ENCODE data around the gene NSD1.
"Not testable (repeated sequence)": the region's sequence is repeated elsewhere in the genome, so short reads cannot be mapped to it uniquely, and the experiment has no call there.

NSD1 gene

DNA sequence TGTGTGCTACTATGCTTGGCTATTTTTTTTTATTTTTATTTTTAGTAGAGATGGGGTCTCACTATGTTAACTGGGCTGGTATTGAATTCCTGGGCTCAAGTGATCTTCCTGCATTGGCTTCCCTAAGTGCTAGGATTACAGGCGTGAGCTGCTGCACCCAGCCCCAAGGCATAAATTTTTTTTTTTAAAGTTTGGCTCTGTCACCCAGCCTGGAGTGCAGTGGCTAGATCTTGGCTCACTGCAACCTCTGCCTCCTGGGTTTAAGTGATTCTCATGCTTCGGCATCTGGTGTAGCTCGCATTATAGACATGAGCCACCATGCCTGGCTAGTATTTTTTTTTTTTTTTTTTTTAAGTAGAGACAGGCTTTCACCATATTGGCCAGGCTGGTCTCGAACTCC, 99.6 kb downstream of the NSD1 start:
- Histone ChIP-seq H3K36me3 (peaks cover 40 to 85% (median 64%) of the 10 kb centered on the region in 11 experiments), H3K27me3 (no peaks in the 10 kb centered on the region)

DNA sequence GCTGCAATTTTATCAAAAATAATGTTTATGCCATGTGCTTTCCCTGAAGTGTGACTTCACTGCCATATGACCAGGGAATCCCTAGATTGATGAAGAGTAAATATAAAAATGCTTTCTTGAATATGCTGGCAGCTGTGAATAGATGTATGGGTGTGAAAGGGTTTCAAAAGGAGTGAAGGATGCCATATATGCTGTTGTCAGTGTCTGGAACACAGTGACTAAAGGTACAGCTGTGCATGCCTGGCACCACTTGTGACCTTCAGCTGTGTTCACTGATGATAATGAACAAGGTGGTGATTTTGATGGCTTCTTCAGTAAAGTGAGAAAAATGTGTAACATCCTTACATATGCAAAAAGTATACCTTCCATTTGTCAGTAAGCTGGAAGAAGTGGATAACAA, 100.2 kb downstream of the NSD1 start:
- Histone ChIP-seq H3K9me3 (replicated peaks in 1 of 11) (no peaks in the 10 kb centered on the region), H3K4me1 (peaks cover 0 to 10% (median 8%) of the 10 kb centered on the region in 10 experiments; a peak in 10 of 20 replicates), H3K9ac (no peak overlapping the region), H4K20me1 (peaks cover 20 to 74% (median 53%) of the 10 kb centered on the region in 11 experiments; a peak in 18 of 22 replicates), H3K27me3 (no peaks in the 10 kb centered on the region), H3K27ac (no peak overlapping the region), H3K36me3 (peaks cover 46 to 87% (median 68%) of the 10 kb centered on the region in 11 experiments), H3K4me3 (no peak overlapping the region), H3K4me2 (no peak overlapping the region)
- no peak for TF ChIP-seq Cebpa-rat (IDR thresholded peaks at IDR 0.05)

More for the DNA sequence above, 99.6 kb downstream of the NSD1 start:
- Histone ChIP-seq H3K4me2 (no peak overlapping the region), H3K9me3 (replicated peaks in 1 of 11) (no peaks in the 10 kb centered on the region), H3K4me1 (peaks cover 0 to 10% (median 8%) of the 10 kb centered on the region in 10 experiments; a peak in 10 of 20 replicates), H3K27ac (no peak overlapping the region), H3K4me3 (no peak overlapping the region), H4K20me1 (peaks cover 19 to 80% (median 53%) of the 10 kb centered on the region in 11 experiments; a peak in 19 of 22 replicates), H3K9ac (no peak overlapping the region)
- TF ChIP-seq Cebpa-rat (IDR thresholded peaks at IDR 0.05), result no peak

DNA sequence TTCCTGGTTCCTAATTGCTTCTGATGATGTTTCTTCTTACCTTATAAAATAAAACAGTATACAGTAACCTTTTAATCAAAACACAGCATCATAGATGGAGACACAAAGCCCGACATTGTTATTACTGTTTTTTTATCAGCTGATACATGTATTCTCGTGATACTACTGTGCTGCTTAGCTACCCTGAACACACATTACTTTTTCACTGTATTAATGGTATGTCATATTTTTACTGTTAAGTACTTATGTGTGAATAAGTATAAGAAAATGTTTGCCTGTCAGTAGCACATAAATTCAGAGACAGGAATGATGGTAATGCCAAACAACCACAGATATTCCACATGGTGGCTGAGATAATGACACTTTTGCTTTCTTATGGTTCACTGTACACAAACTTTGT, 101.3 kb downstream of the NSD1 start:
- peaks cover 20 to 64% (median 47%) of the 10 kb centered on the region in 11 experiments; a peak in 18 of 22 replicates for H4K20me1 ChIP-seq
- H3K4me3 ChIP-seq, result no peak overlapping the region
- H3K4me1 ChIP-seq, result peaks cover 0 to 10% (median 8%) of the 10 kb centered on the region in 10 experiments; a peak in 10 of 20 replicates
- TF ChIP-seq Cebpa-rat (IDR thresholded peaks at IDR 0.05), result no peak
- no peak overlapping the region for H3K4me2 ChIP-seq
- no peak overlapping the region for H3K27ac ChIP-seq
- H3K9ac ChIP-seq, result no peak overlapping the region
- H3K9me3 ChIP-seq (replicated peaks in 1 of 11), result no peaks in the 10 kb centered on the region
- no peaks in the 10 kb centered on the region for H3K27me3 ChIP-seq
- H3K36me3 ChIP-seq, result peaks cover 51 to 90% (median 73%) of the 10 kb centered on the region in 11 experiments

DNA sequence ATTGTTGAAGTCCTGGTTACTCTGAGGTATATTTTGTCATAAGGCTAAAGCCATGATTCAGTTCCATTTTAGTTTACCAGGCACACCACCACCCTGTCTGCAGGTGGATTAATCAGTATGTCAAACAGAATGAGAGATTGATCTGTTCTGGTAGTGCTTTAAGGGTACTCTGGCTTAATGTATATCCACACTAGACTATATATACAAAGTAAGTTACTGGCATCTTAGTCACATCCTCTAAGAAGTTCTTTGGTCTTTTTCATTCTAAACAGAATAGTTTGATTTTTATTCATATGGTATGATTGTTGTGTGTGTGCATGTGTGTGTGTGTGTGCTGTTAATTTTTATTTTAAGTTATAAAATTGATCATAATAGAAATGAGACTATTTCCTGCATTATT, 108.2 kb downstream of the NSD1 start:
- peaks cover 0 to 16% (median 3%) of the 10 kb centered on the region in 11 experiments; a peak in 7 of 22 replicates for H4K20me1 ChIP-seq
- peaks cover 89 to 100% (median 99%) of the 10 kb centered on the region in 11 experiments for H3K36me3 ChIP-seq
- no peak for TF ChIP-seq Cebpa-rat (IDR thresholded peaks at IDR 0.05)
- H3K27ac ChIP-seq, result no peak overlapping the region
- H3K9ac ChIP-seq, result no peak overlapping the region
- H3K4me1 ChIP-seq, result no peaks in the 10 kb centered on the region
- H3K4me2 ChIP-seq, result no peak overlapping the region
- H3K4me3 ChIP-seq, result no peak overlapping the region
- H3K9me3 ChIP-seq (replicated peaks in 1 of 11), result no peaks in the 10 kb centered on the region
- no peaks in the 10 kb centered on the region for H3K27me3 ChIP-seq

DNA sequence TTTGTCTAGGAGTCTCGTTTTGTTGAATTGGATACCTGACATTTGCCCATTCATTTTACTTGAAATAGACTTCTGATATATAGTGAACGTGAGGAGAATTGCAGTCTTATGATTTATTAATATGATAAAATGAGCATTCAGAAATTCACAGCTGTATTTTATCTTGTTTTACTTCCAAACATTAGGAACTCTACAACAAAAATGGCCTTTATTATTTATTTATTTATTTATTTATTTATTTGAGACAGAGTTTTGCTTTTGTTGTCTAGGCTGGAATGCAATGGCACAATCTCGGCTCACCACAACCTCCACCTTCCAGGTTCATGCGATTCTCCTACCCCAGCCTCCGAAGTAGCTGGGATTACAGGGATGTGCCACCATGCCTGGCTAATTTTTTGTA, 108.7 kb downstream of the NSD1 start:
- Histone ChIP-seq H3K36me3 (peaks cover 89 to 100% (median 99%) of the 10 kb centered on the region in 11 experiments), H3K4me2 (no peak overlapping the region), H3K4me3 (no peak overlapping the region), H4K20me1 (peaks cover 0 to 14% (median 0%) of the 10 kb centered on the region in 11 experiments; a peak in 5 of 22 replicates), H3K27ac (no peak overlapping the region), H3K9me3 (replicated peaks in 1 of 11) (no peaks in the 10 kb centered on the region), H3K4me1 (no peaks in the 10 kb centered on the region), H3K27me3 (no peaks in the 10 kb centered on the region), H3K9ac (no peak overlapping the region)
- no peak for TF ChIP-seq Cebpa-rat (IDR thresholded peaks at IDR 0.05)

DNA sequence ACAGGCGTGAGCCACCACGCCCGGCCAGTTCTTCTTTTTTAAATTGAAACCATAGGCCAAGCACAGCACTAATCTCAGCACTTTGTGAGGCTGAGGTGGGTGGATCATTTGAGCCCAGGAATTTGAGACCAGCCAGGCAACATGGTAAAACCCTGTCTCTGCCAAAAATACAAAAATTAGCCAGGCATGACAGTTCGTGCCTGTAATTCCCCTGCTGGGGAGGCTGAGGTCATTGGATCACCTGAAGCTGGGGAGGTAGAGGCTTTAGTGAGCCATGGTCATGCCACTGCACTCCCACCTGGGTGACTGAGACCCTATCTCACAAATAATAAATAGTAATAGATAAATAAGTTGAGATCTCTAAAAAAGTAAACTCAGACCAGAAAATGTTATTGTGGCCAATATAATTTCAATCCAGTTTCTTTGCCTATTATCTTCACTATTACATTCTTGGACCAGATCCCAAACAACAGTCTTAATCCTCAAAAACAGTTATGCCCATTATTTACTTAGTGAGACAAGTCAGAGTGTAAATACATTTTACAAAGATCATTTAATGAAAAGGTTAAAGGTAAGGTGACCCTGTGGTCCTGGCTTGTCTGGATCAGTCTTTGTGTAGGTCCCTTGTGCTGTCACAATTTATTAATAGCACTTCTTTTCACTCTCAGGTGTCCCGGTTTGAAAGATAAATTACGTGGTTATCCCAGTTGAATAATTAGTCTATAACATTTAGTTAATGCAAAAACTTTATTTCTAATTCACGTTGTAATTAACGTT, 116.4 kb downstream of the NSD1 start:
- Histone ChIP-seq H3K27me3 (no peaks in the 10 kb centered on the region), H3K9ac (no peak overlapping the region), H3K27ac (no peak overlapping the region), H3K9me3 (replicated peaks in 1 of 11) (no peaks in the 10 kb centered on the region), H3K4me2 (no peak overlapping the region), H3K4me3 (no peak overlapping the region), H4K20me1 (peaks cover 0 to 12% (median 0%) of the 10 kb centered on the region in 11 experiments; a peak in 3 of 22 replicates), H3K4me1 (0 out of 20 replicates have a peak, but pooled peaks cover 0 to 4% (median 0%) of the 10 kb centered on the region in 10 experiments), H3K36me3 (peaks cover 88 to 100% (median 98%) of the 10 kb centered on the region in 11 experiments)
- no peak for TF ChIP-seq Cebpa-rat (IDR thresholded peaks at IDR 0.05)

DNA sequence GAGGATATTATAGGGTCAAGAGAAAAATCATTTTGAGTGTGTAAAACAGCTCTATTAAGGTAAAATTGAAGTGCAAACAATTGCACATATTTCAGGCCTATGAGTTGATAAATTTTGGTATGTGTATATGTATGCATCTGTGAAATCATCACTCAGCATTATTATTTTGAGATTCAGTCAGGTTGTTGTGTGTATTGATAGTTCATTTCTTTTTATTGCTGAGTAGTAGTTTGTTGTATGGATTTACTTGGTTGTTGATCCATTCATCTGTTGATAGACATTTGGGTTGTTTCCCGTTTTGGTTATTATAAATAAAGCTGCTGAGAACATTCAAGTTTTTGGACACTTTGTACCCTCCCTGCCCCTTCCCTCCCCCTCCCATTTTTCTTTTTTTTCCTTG, 119.7 kb downstream of the NSD1 start:
- H3K4me2 ChIP-seq, result no peak overlapping the region
- 0 out of 20 replicates have a peak, but pooled peaks cover 0 to 4% (median 0%) of the 10 kb centered on the region in 10 experiments for H3K4me1 ChIP-seq
- no peak for TF ChIP-seq Cebpa-rat (IDR thresholded peaks at IDR 0.05)
- no peak overlapping the region for H3K27ac ChIP-seq
- peaks cover 0 to 16% (median 0%) of the 10 kb centered on the region in 11 experiments; a peak in 2 of 22 replicates for H4K20me1 ChIP-seq
- no peak overlapping the region for H3K9ac ChIP-seq
- peaks cover 88 to 100% (median 99%) of the 10 kb centered on the region in 11 experiments for H3K36me3 ChIP-seq
- H3K9me3 ChIP-seq (replicated peaks in 1 of 11), result no peaks in the 10 kb centered on the region
- no peak overlapping the region for H3K4me3 ChIP-seq
- H3K27me3 ChIP-seq, result no peaks in the 10 kb centered on the region

DNA sequence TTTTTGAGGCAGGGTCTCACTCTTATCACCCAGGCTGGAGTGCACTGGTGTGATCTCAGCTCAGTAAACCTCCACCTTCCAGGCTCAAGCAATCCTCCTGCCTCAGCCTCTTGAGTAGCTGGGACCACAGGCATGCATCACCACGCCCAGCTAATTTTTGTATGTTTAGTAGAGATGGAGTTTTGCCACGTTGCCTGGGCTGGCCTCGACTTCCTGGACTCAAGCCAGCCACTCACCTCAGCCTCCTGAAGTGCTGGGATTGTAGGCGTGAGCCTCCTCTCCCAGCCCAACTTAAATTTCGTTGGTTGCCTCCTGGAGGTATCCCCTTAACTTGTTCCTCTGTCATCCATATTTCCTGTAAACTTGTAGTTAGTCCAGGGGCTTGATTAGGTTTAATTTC, 122.7 kb downstream of the NSD1 start:
- Histone ChIP-seq H3K27ac (no peak overlapping the region), H3K36me3 (peaks cover 88 to 100% (median 100%) of the 10 kb centered on the region in 11 experiments), H3K4me3 (no peak overlapping the region)

DNA sequence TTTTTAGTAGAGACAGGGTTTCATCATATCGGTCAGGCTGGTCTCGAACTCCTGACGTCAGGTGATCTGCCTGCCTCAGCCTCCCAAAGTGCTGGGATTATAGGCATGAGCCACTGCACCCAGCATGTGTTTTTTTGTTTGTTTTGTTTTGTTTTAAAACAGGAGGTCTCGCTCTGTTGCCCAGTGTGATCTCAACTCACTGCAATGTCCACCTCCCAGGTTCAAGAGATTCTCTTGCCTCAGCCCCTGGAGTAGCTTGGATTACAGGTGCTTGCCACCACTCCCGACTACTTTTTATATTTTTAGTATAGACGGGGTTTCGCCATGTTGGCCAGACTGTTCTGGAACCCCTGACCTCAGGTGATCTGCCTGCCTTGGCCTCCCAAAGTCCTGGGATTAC, 125.1 kb downstream of the NSD1 start:
- H3K4me3 ChIP-seq; H3K4me1 ChIP-seq; H3K9ac ChIP-seq; H3K27ac ChIP-seq; H3K4me2 ChIP-seq; H3K27me3 ChIP-seq; H3K9me3 ChIP-seq (replicated peaks in 1 of 11): not testable (repeated sequence)
- Histone ChIP-seq H3K36me3 (peaks cover 89 to 100% (median 100%) of the 10 kb centered on the region in 11 experiments), H4K20me1 (peaks cover 0 to 17% (median 0%) of the 10 kb centered on the region in 11 experiments; a peak in 1 of 22 replicates)

More for the DNA sequence above, 122.7 kb downstream of the NSD1 start:
- Histone ChIP-seq H3K4me2 (no peak overlapping the region), H3K9ac (no peak overlapping the region), H3K27me3 (no peaks in the 10 kb centered on the region), H3K4me1 (no peaks in the 10 kb centered on the region), H3K9me3 (replicated peaks in 1 of 11) (no peaks in the 10 kb centered on the region), H4K20me1 (peaks cover 0 to 22% (median 0%) of the 10 kb centered on the region in 11 experiments; a peak in 2 of 22 replicates)
- TF ChIP-seq Cebpa-rat (IDR thresholded peaks at IDR 0.05), result no peak
